Measurements from ENCODE around the gene ROR1. TPM values are rescaled to one million over a fixed set of nuclear protein-coding genes. Genes with fewer than 3 reads are reported as not detected.
A peak's percentile ranks its signal among the peaks of the same experiment; 100 is the strongest.

ROR1 gene
- total and polyA plus RNA-seq, 8 donors, result 1.4 to 37.3 (median 14.6) TPM

DNA sequence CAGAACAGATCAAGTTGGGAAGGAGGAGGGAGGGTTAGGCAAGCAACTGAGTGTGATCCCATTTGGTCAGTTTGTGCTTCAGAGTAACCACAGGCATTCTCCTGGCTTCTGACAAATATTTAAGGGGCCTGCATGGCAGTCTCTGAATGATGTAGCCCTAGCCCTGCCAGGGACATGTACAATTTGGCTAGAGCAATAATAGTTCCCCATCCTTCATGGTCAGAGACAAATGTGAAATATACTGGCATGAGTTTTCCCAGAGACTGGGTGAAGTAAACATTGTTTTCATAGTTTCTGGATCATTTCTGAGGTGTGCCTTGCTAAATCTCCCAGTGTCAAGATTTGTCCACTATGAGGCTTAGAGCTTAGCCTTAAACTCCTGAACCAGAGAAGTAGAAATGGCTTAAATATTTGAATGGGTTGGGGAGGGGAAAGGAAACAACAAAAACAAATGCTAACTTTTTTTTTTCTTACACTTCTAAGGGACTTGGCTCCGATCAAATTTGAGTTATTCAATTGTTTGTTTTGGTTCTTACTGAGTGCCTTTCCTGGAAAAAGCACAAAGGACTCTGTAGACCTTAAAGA lies 387.6 kb downstream of the ROR1 start:
- Histone ChIP-seq H3K4me3 (no peak overlapping the region), H3K9me3 (no peaks in the 10 kb centered on the region), H3K27me3 (no peaks in the 10 kb centered on the region), H3K27ac (peak overlapping the region in 3 of 5 donors; percentile 35 to 71 (median 47)), H3K4me1 (peaks cover 0 to 44% (median 36%) of the 10 kb centered on the region in 4 donors), H3K36me3 (peaks cover 0 to 18% (median 6%) of the 10 kb centered on the region in 4 donors)
- TF ChIP-seq, protein P1, sequence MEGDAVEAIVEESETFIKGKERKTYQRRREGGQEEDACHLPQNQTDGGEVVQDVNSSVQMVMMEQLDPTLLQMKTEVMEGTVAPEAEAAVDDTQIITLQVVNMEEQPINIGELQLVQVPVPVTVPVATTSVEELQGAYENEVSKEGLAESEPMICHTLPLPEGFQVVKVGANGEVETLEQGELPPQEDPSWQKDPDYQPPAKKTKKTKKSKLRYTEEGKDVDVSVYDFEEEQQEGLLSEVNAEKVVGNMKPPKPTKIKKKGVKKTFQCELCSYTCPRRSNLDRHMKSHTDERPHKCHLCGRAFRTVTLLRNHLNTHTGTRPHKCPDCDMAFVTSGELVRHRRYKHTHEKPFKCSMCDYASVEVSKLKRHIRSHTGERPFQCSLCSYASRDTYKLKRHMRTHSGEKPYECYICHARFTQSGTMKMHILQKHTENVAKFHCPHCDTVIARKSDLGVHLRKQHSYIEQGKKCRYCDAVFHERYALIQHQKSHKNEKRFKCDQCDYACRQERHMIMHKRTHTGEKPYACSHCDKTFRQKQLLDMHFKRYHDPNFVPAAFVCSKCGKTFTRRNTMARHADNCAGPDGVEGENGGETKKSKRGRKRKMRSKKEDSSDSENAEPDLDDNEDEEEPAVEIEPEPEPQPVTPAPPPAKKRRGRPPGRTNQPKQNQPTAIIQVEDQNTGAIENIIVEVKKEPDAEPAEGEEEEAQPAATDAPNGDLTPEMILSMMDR (IDR thresholded peaks at IDR 0.05), result no peak
- TF ChIP-seq POLR2A (IDR thresholded peaks at IDR 0.05) (no peak), POLR2AphosphoS5 (IDR thresholded peaks at IDR 0.05) (peak in 1 of 3 donors; percentile 21), EP300 (IDR thresholded peaks at IDR 0.05) (no peak)
- intact Hi-C loops (cut with DNase I; ENCODE audit: low total_unique reads), result loop anchor here (10.0 kb wide), 1 partner anchor 537 kb away; no protein-coding TSS in a partner anchor
- DNase-seq, result no peak
- 19 to 27% (median 24%) methylated on average over 1 of the region's 1 CpG for WGBS, 5 donors

DNA sequence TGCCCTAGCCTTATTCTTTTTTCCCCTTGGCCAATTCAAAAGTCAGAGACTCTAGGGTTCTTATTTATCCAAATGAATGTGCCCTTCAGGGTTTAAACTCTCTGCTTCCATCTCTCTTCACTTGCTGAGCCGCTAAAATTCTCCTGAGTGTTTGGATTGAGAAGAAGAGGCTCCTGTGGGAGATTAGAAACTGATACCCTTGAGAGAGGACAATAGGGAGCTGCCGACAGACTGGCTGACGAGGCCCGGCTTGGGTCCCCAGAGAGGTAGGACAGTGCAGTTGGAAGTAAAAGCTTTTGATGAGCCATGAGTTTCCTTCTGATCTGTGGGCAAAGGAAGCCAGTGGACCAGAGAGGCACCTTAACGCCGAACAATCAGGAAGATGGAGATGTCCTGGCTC lies 388.3 kb downstream of the ROR1 start:
- H3K27me3 ChIP-seq, result no peaks in the 10 kb centered on the region
- peaks cover 0 to 44% (median 36%) of the 10 kb centered on the region in 4 donors for H3K4me1 ChIP-seq
- no peak for TF ChIP-seq EP300 (IDR thresholded peaks at IDR 0.05)
- no peak for TF ChIP-seq POLR2A (IDR thresholded peaks at IDR 0.05)
- TF ChIP-seq, protein P1 (IDR thresholded peaks at IDR 0.05), result no peak
- no peak for TF ChIP-seq POLR2AphosphoS5 (IDR thresholded peaks at IDR 0.05)
- peaks cover 0 to 18% (median 6%) of the 10 kb centered on the region in 4 donors for H3K36me3 ChIP-seq
- intact Hi-C loops (cut with DNase I; ENCODE audit: low total_unique reads), result loop anchor here (10.0 kb wide), 1 partner anchor 537 kb away; no protein-coding TSS in a partner anchor
- H3K27ac ChIP-seq, result peak overlapping the region in 3 of 5 donors; percentile 35 to 71 (median 47)
- DNase-seq, result no peak
- 69 to 80% (median 76%) methylated on average over 6 of the region's 6 CpGs for WGBS, 5 donors
- no peak overlapping the region for H3K4me3 ChIP-seq
- H3K9me3 ChIP-seq, result no peaks in the 10 kb centered on the region

- no peak for TF ChIP-seq EP300 (IDR thresholded peaks at IDR 0.05)
- no peak for TF ChIP-seq POLR2A (IDR thresholded peaks at IDR 0.05)
- TF ChIP-seq, protein P1 (IDR thresholded peaks at IDR 0.05), result no peak
- no peak for TF ChIP-seq POLR2AphosphoS5 (IDR thresholded peaks at IDR 0.05)
- no peaks in the 10 kb centered on the region for H3K9me3 ChIP-seq
- peaks cover 0 to 44% (median 36%) of the 10 kb centered on the region in 4 donors for H3K4me1 ChIP-seq
- H3K27me3 ChIP-seq, result no peaks in the 10 kb centered on the region
- 60 to 100% (median 92%) methylated on average over 1 of the region's 1 CpG for WGBS, 5 donors
- intact Hi-C loops (cut with DNase I; ENCODE audit: low total_unique reads), result loop anchor here (10.0 kb wide), 1 partner anchor 538 kb away; no protein-coding TSS in a partner anchor
- DNase-seq, result no peak
- peaks cover 0 to 18% (median 6%) of the 10 kb centered on the region in 4 donors for H3K36me3 ChIP-seq
- H3K27ac ChIP-seq, result peak overlapping the region in 2 of 5 donors; percentile 53 to 71
- no peak overlapping the region for H3K4me3 ChIP-seq
These were observed 389.0 kb downstream of the ROR1 start for GRCh38 chr1:64162804-64163203.

DNA sequence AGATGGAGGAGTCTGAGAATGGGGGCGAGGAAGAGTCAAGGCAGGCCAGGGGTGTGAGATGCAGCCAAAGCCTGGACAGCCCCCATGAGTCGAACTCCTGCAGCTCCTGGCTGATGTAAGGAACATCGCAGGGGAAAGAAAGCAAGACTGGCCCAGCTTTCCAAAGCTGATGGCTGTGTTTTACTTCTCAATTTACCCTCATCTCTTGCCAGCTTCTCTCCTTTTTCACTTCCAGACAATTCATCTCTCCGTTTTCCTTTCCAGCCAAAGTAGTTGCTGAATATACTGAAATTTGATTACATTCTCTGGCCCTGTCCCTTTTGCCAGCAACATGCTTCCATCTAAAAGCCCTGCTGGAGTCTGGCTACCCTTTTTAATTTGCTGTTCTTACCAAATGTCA lies 389.6 kb downstream of the ROR1 start:
- intact Hi-C loops (cut with DNase I; ENCODE audit: low total_unique reads), result loop anchor here (10.0 kb wide), 1 partner anchor 539 kb away; no protein-coding TSS in a partner anchor
- Histone ChIP-seq H3K9me3 (no peaks in the 10 kb centered on the region), H3K27me3 (no peaks in the 10 kb centered on the region), H3K36me3 (peaks cover 0 to 16% (median 6%) of the 10 kb centered on the region in 4 donors), H3K4me1 (peaks cover 0 to 44% (median 36%) of the 10 kb centered on the region in 4 donors), H3K27ac (peak overlapping the region in 3 of 5 donors; percentile 20 to 71 (median 53)), H3K4me3 (no peak overlapping the region)
- WGBS, 5 donors, result 64 to 79% (median 69%) methylated on average over 4 of the region's 4 CpGs
- TF ChIP-seq EP300 (IDR thresholded peaks at IDR 0.05), result no peak
- DNase-seq, result peak in 1 of 2 donors; percentile 29
